GM19239 (cell line): ENCODE data around the gene IFT122.
"Not testable (repeated sequence)": the region's sequence is repeated elsewhere in the genome, so short reads cannot be mapped to it uniquely, and the experiment has no call there.

Experiments used
- DNase-seq: peaks from one replicate; pipeline ENCODE4 v3.0.0; 2011; ENCODE audit warnings: low spot score; ENCODE audit not compliant: insufficient read length
- FAIRE-seq: peaks from 2 replicates; lab custom pipeline; 2011; peaks lifted over from hg19 to GRCh38; lab: Jason Lieb, UNC

IFT122 gene

DNA sequence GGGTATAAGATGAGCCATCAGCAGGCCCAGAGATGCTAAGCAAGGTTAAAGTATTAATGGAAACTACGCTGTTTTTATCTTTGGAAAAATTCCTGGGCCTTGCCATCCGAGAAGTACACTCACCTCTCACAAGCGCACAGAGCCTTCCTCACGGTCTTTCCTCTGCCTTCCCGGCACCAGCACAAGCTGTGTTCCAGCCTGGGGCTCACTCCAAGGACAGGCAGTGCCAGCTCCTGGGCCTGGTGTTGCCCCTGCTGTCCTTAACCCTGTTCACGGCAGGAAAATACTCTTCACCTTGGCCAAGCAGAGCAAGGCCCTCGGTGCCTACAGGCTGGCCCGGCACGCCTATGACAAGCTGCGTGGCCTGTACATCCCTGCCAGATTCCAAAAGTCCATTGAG, 74.1 kb downstream of the IFT122 start:
- DNase-seq, result no peak

GRCh38 chr3:129514563-129514962, 74.5 kb downstream of the IFT122 start:
- FAIRE-seq, result no peak
- DNase-seq, result no peak

More for the DNA sequence above, 74.1 kb downstream of the IFT122 start:
- FAIRE-seq, result no peak

GRCh38 chr3:129515108-129515820, 75.2 kb downstream of the IFT122 start:
- DNase-seq, FAIRE-seq: not testable (repeated sequence)

GRCh38 chr3:129515821-129516432, 75.9 kb downstream of the IFT122 start:
- not testable (repeated sequence) for FAIRE-seq

DNA sequence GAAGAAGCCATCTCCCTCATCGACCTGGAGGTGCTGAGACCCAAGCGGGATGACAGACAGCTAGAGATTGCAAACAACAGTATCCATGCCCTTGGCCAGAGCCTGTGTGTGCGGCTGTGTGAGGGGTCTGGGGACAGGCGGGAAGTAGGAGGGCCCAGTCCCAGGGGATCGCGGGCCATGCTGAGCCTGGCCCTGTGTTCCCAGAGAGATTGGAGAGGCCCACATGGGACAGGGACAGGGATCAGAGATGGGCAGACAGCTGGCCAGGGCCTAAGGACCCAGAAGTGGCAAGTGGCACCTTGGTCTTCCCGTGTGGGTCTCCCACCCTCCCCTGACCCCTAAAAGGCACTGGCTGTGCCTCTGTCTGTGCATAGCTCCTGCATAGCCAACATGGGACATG, 77.5 kb downstream of the IFT122 start:
- FAIRE-seq (no peak), DNase-seq (no peak)

More at GRCh38 chr3:129515821-129516432, 75.9 kb downstream of the IFT122 start:
- DNase-seq, result not testable (repeated sequence)

- FAIRE-seq, result no peak
- no peak for DNase-seq
These were observed 78.1 kb downstream of the IFT122 start for GRCh38 chr3:129518038-129518561.

DNA sequence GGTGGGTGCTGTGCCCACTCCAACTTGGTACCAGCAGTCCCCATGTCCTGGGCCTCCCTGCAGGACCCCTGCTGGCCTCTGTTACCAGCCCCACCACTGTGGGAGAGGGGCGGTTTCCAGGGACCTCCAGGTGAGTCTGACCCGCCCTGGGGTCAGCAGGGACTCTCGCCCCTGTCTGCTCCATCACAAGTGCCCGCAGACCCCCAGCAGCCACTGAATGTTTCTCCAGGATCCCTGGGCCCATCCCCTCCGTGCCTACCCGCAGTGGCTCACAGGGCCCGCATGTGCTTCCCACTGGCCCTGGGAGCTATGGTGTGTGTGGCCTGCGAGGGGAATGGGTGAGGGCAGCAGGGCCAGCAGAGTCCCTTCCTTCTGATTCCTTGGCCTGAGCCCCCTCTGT, 78.6 kb downstream of the IFT122 start:
- FAIRE-seq (no peak), DNase-seq (no peak)

DNA sequence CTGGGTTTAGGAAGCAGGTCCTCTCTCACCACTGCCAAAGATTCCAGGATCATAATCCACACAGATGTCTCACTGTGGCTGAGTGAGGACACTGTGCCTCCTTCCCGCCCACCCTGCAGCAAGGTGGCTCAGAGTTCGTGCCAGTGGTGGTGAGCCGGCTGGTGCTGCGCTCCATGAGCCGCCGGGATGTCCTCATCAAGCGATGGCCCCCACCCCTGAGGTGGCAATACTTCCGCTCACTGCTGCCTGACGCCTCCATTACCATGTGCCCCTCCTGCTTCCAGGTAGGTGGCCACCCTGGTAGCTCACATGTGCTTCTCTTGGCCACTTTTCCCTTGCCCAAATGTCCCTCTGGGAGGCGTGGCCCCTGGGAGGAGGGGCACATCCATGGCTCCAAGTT, 79.4 kb downstream of the IFT122 start:
- FAIRE-seq (no peak), DNase-seq (no peak)

DNA sequence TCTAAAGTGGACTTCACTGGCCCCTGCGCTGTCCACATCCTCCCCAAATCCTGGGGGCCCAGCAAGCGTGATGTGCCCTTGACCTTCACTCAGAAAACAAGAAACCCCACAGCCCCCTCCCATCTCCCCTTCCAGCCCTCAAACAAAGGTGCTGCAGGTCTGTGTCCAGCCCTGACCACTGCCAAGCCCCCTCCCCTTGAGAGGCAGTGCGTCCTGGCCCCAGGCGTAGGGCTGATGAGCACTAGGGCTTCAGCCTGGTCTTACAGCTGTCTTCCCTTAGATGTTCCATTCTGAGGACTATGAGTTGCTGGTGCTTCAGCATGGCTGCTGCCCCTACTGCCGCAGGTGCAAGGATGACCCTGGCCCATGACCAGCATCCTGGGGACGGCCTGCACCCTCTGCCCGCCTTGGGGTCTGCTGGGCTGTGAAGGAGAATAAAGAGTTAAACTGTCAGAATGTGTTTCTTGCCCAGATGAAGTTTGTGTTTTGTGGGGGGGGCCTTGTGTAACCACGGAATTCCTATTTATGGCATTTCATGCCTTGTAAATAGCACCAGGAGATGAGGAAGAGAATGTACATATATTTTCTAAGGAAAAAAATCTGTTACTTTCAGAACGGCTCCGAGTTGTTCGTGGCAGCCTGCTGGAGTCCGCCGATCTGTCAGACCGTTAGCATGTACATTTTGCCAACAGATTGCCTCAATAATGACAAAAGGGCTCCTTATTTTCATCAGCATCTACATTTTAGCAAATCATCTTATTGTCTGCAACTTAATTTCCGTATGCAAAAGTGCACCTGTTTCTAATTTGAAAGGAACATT, 80.1 kb downstream of the IFT122 start:
- FAIRE-seq, result no peak
- DNase-seq, result no peak

DNA sequence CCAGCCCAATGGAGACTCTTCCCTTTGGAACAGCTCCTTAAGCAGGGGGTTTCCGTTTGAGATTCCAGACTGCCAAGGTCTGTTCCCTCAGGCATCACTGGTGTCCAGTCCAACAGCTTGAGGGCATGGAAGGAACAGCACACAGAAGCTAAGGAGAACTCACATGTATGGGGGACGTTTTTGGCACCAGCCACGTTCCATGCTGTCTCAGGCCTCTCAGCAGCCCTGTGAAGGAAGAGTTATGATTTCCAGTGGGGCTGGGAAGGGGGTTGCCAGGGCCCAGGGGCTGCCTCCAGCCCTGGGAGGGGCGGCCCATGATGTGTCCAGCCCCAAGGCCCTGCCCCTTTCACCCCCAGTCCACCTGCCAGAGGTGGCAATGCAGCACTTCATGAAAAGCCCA, 80.9 kb downstream of the IFT122 start:
- DNase-seq (no peak), FAIRE-seq (no peak)

GRCh38 chr3:129521611-129522010, 81.6 kb downstream of the IFT122 start:
- FAIRE-seq (no peak), DNase-seq (no peak)

DNA sequence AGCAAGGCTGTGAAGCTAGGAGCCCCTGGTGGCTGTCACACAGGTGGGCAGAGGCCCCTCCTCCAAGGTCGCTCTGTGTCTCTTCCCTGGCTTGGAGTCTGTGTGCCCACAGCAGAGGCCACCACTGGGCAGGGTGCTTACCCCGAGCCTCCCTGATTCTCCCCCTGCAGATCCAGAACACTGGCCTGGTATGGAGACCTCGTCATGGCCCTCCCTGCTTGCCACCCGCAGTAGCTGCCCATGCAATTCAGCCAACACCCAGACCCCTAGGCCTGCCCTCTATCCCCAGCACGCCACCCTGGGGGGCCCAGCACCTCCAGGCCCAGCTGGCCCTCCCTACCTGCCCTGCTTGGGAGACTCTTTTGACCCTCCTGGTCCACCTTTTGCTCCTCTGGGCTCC, 82.9 kb downstream of the IFT122 start:
- no peak for DNase-seq
- no peak for FAIRE-seq

GRCh38 chr3:129524081-129524480, 84.1 kb downstream of the IFT122 start:
- no peak for FAIRE-seq
- DNase-seq, result no peak

GRCh38 chr3:129525341-129525968, 85.4 kb downstream of the IFT122 start:
- DNase-seq, result no peak
- FAIRE-seq, result no peak

GRCh38 chr3:129526121-129526900, 86.3 kb downstream of the IFT122 start:
- DNase-seq, result peak; percentile 61

GRCh38 chr3:129527262-129527661, 87.2 kb downstream of the IFT122 start:
- DNase-seq, result no peak
- FAIRE-seq, result no peak

More at GRCh38 chr3:129526121-129526900, 86.3 kb downstream of the IFT122 start:
- FAIRE-seq, result peak; percentile 79

DNA sequence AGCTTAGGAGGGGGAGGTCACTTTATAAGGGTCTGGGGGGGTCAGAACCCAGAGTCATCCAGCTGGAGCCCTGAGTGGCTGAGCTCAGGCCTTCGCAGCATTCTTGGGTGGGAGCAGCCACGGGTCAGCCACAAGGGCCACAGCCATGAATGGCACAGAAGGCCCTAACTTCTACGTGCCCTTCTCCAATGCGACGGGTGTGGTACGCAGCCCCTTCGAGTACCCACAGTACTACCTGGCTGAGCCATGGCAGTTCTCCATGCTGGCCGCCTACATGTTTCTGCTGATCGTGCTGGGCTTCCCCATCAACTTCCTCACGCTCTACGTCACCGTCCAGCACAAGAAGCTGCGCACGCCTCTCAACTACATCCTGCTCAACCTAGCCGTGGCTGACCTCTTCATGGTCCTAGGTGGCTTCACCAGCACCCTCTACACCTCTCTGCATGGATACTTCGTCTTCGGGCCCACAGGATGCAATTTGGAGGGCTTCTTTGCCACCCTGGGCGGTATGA, 88.6 kb downstream of the IFT122 start, which contains the start of gene RHO:
TSS of gene RHO (plus strand) at position 51 of the 512 bp plus-strand sequence. CDS start at position 146, 95 bp downstream.
- no peak for FAIRE-seq
- DNase-seq, result no peak

GRCh38 chr3:129529436-129530210, 89.6 kb downstream of the IFT122 start:
- DNase-seq (no peak), FAIRE-seq (no peak)
